GM12864 (cell line): ENCODE results near the gene TMEM31.

Experiments used
- DNase-seq: peaks from one replicate; pipeline ENCODE4 v3.0.0-alpha.2; 2011; ENCODE audit warnings: low read depth
- H3K4me3 ChIP-seq: 2 replicates; pipeline ENCODE4 v1.5.1; 2011; ENCODE audit warnings: mild to moderate bottlenecking, low read depth, low read length, control low read depth
- CTCF ChIP-seq: IDR thresholded peaks from 2 replicates; pipeline ENCODE4 v1.5.1; 2011; ENCODE audit warnings: low read depth, mild to moderate bottlenecking, moderate library complexity, low read length, control low read depth, inconsistent platforms; ENCODE audit errors: missing control alignments

TMEM31 gene

GRCh38 chrX:103678199-103678993 lies 32.3 kb upstream of the TMEM31 start:
- TF ChIP-seq CTCF = no peak
- no peak overlapping the region for H3K4me3 ChIP-seq
- DNase-seq = no peak

DNA sequence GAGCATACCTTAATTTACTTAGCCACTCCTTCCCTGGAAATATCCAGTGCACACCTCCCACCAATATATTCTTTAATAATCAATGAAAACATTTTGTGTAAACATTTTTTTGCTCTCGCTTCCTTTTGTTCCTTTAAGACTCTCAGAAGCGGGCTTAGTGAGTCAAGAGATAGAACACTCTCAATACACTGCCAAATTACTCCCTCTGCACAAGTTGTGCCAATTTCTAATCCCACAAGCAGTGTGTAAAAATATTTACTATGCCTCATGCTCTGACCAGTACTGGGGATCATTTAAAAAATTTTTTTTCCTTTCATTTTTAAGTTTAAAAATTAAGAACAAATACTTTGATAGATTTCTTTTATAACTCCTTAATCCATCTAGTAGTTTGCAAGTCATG lies 29.3 kb upstream of the TMEM31 start:
- DNase-seq = no peak
- no peak overlapping the region for H3K4me3 ChIP-seq
- no peak for TF ChIP-seq CTCF

DNA sequence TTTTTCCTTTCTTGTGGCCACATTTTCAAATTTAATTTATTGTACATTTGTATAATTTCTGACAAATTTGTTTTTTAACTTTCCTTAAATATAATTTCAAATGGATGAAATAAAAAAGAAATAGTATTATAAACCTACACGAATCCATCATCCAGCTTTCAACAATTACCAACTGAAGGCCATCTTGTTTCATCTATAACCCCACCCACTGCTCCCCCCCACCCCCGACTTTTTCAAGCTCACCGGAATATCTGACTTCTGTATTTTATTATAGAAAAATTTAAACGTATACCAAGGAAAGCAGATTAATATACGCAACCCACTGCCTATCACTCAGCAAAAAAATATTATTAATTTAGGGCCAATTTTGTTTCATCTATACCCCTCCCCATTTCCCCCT lies 25.3 kb upstream of the TMEM31 start:
- H3K4me3 ChIP-seq = peak overlapping the region; percentile 56
- no peak for TF ChIP-seq CTCF
- no peak for DNase-seq

DNA sequence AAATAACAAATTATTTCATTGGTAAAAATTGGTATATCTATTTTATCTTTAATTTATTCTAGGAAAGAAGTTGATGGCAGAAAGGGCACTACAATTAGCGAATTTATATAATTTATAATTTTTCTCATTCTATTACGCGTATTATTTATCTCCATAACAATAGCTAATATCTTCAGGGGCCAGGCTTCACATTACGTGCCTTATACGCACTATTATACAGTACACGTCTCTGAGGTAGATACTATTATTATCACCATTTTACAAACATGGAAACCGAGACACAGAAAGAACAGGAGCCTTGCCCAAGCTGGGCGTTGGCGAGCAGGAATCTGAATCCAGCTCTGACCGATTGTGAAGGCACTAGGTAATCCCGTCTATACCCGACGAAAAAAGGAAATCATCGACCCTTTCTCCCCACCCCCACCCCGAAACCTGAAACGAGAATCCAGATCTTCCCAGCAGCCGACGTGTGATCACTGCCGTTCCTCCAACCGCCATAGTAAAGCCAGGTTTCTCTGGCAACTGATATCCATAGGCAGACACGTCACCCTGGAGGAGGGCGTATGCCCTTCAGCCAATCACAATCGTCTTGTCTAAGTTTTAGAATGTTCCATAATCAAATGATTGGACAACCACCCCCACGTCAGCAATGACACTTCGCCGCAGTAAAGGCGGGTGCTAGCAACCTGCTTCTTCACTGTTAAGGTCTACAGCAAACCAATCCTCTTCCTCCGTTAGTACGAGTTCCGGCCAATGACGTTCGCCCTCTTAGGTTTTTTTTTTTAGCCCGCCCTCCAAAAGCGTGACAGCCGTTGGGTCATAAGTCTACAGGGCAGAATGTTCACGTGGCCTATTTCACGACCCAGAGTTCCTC lies 24.3 kb upstream of the TMEM31 start, which contains the start of gene MORF4L2:
TSS of gene MORF4L2 (minus strand) at position 501 of the 874 bp plus-strand sequence. CDS start 9,672 bp downstream, outside the sequence.
- peak within 1 kb of the TSS; percentile 56 for H3K4me3 ChIP-seq

DNA sequence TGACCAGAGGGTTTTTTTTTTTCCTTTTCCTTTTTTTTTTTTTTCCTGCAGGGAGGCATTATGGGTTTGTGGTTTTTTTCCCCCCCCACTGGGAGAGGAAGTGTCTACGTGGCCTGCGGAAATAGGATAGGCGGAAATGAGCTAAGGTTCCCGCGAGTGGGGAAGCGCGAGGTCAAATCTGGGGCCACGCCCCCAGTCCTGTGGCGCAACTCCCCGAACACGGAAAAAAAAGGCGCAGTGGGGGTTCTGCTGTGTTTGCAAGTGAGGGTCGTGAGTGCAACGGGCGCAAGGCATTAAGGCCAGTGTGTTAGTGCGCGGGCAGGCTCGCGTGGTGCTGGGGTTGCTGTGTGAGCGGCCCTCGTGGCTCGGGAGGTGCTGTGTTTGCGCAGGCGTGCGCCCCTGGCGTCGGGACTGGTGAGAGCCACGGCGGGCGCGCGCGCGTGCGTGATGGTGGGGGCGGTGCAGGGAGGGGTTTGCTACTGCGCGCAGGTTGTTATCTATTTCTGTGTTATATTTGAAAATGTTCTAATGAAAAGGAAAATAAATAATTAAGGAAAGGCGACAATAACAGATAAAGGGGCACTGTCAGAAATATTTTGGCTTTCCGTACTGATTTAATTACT lies 23.5 kb upstream of the TMEM31 start:
- H3K4me3 ChIP-seq = peak overlapping the region; percentile 56
- TF ChIP-seq CTCF = peak; percentile 41
- DNase-seq = peak; percentile 45

More for the DNA sequence above, 24.3 kb upstream of the TMEM31 start, which contains the start of gene MORF4L2:
- no peak for TF ChIP-seq CTCF
- peak; percentile 95 for DNase-seq

DNA sequence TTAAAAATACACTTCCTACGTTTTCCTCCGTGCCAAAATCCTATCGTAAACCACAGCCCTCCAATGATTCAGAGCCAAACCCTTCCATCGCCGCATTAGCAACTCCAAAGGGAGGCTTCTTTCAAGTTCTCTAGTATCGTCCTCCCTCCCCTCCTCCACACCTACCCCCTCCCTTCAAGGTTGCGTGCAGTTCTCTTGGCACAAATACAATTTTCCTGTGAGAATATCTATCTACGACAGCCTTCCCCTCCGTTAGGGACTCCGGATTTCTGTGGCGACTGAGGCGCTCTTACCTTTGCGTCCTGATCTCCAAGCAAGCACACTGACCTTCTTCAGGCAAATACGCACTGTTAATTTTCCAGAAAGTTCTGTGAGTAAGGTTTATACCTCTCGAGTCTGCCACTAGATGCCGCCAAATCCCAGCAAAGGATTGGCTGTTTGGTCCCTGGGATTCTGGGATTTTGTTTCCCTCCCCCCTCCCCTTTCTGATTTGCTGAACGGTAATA lies 23.0 kb upstream of the TMEM31 start:
- no peak for DNase-seq
- H3K4me3 ChIP-seq = peak overlapping the region; percentile 56
- peak; percentile 69 for TF ChIP-seq CTCF
